Choroid plexus epithelial cell (primary cell): ENCODE data around the gene TIPRL.
"Not testable (repeated sequence)": the region's sequence is repeated elsewhere in the genome, so short reads cannot be mapped to it uniquely, and the experiment has no call there.

Experiments used
- DNase-seq: peaks from one replicate; pipeline ENCODE4 v3.0.0-alpha.2; 2010; ENCODE audit warnings: low read depth
- H3K4me3 ChIP-seq: 2 replicates; pipeline ENCODE4 v1.5.1; 2011; ENCODE audit warnings: low read depth, mild to moderate bottlenecking, control low read depth, low read length, moderate library complexity
- CTCF ChIP-seq: conservative IDR thresholded peaks from 2 replicates; pipeline ENCODE4 v1.5.1; 2011; ENCODE audit warnings: low read depth, mild to moderate bottlenecking, control low read depth, inconsistent platforms, low read length, moderate library complexity

Gene TIPRL

GRCh38 chr1:168195199-168196135 is 16.7 kb downstream of the TIPRL start:
- peak; percentile 15 for DNase-seq
- H3K4me3 ChIP-seq = no peak overlapping the region
- no peak for TF ChIP-seq CTCF

- H3K4me3 ChIP-seq = no peak overlapping the region
- TF ChIP-seq CTCF = no peak
- DNase-seq = no peak
Measured at GRCh38 chr1:168199056-168199455, 20.3 kb downstream of the TIPRL start.

- H3K4me3 ChIP-seq = no peak overlapping the region
- peak; percentile 92 for DNase-seq
- no peak for TF ChIP-seq CTCF
Measured at GRCh38 chr1:168202941-168203654, 24.3 kb downstream of the TIPRL start.

- no peak for TF ChIP-seq CTCF
- no peak for DNase-seq
- no peak overlapping the region for H3K4me3 ChIP-seq
Measured at GRCh38 chr1:168206111-168206510, 27.3 kb downstream of the TIPRL start.

- DNase-seq, H3K4me3 ChIP-seq: not testable (repeated sequence)
Measured at GRCh38 chr1:168207673-168208072, 28.9 kb downstream of the TIPRL start.

- H3K4me3 ChIP-seq = no peak overlapping the region
- no peak for TF ChIP-seq CTCF
- DNase-seq = no peak
Measured at GRCh38 chr1:168210312-168210711, 31.6 kb downstream of the TIPRL start.

- TF ChIP-seq CTCF = no peak
- H3K4me3 ChIP-seq = no peak overlapping the region
- no peak for DNase-seq
Measured at GRCh38 chr1:168213349-168213748, 34.6 kb downstream of the TIPRL start.
